Measurements from ENCODE around the gene NFIB. TPM values are rescaled to one million over a fixed set of nuclear protein-coding genes. Genes with fewer than 3 reads are reported as not detected.

Gene NFIB
- total RNA-seq, 4 donors from 2014 or later: 61.0 to 68.3 (median 65.4) TPM

GRCh38 chr9:14346231-14346791 lies 32.4 kb upstream of the NFIB start:
- H3K4me3 ChIP-seq: peak overlapping the region in 1 of 2 donors; percentile 60
- TF ChIP-seq EP300 (IDR thresholded peaks at IDR 0.05) (no peak), POLR2AphosphoS5 (IDR thresholded peaks at IDR 0.05) (no peak), POLR2A (IDR thresholded peaks at IDR 0.05) (no peak)
- WGBS, 2 donors (ENCODE audit: low coverage in 1 of 2): 26 to 27% methylated on average over 6 to 7 of the region's 35 CpGs
- no peak for ATAC-seq
- H3K27ac ChIP-seq: peak overlapping the region in 3 of 4 donors; percentile 37 to 81 (median 78)
- peaks cover 0 to 89% (median 10%) of the 10 kb centered on the region in 3 donors for H3K4me1 ChIP-seq
- no peaks in the 10 kb centered on the region for H3K9me3 ChIP-seq
- H3K27me3 ChIP-seq: peaks cover 78% of the 10 kb centered on the region
- H3K36me3 ChIP-seq: no peaks in the 10 kb centered on the region

- 73 to 76% methylated on average over 10 to 20 of the region's 45 CpGs for WGBS, 2 donors (ENCODE audit: low coverage in 1 of 2)
- Histone ChIP-seq H3K36me3 (no peaks in the 10 kb centered on the region), H3K4me3 (peak overlapping the region in 1 of 2 donors; percentile 60), H3K27ac (peak overlapping the region in 3 of 4 donors; percentile 37 to 81 (median 78)), H3K27me3 (peaks cover 78% of the 10 kb centered on the region), H3K4me1 (peaks cover 0 to 91% (median 10%) of the 10 kb centered on the region in 3 donors), H3K9me3 (no peaks in the 10 kb centered on the region)
- ATAC-seq: no peak
- TF ChIP-seq POLR2A (IDR thresholded peaks at IDR 0.05) (no peak), CTCF (IDR thresholded peaks at IDR 0.05) (no peak), POLR2AphosphoS5 (IDR thresholded peaks at IDR 0.05) (no peak), EP300 (IDR thresholded peaks at IDR 0.05) (no peak)
These were observed 31.7 kb upstream of the NFIB start for GRCh38 chr9:14345354-14346230.

- no peak overlapping the region for H3K4me3 ChIP-seq
- 79 to 84% methylated on average over 7 to 9 of the region's 9 CpGs for WGBS, 2 donors (ENCODE audit: low coverage in 1 of 2)
- H3K36me3 ChIP-seq: no peaks in the 10 kb centered on the region
- H3K27ac ChIP-seq: peak overlapping the region in 3 of 4 donors; percentile 57 to 72 (median 58)
- peaks cover 0 to 87% (median 10%) of the 10 kb centered on the region in 3 donors for H3K4me1 ChIP-seq
- no peaks in the 10 kb centered on the region for H3K9me3 ChIP-seq
- peaks cover 74% of the 10 kb centered on the region for H3K27me3 ChIP-seq
- no peak for ATAC-seq
- no peak for TF ChIP-seq POLR2A (IDR thresholded peaks at IDR 0.05)
- no peak for TF ChIP-seq CTCF (IDR thresholded peaks at IDR 0.05)
- no peak for TF ChIP-seq POLR2AphosphoS5 (IDR thresholded peaks at IDR 0.05)
- TF ChIP-seq EP300 (IDR thresholded peaks at IDR 0.05): no peak
These were observed 31.0 kb upstream of the NFIB start for GRCh38 chr9:14344941-14345353.

GRCh38 chr9:14344053-14344524 lies 30.1 kb upstream of the NFIB start:
- Histone ChIP-seq H3K36me3 (no peaks in the 10 kb centered on the region), H3K9me3 (no peaks in the 10 kb centered on the region), H3K27me3 (peaks cover 65% of the 10 kb centered on the region), H3K4me1 (peaks cover 0 to 78% (median 10%) of the 10 kb centered on the region in 3 donors), H3K27ac (peak overlapping the region; percentile 13 to 72 (median 58)), H3K4me3 (peak overlapping the region; percentile 20 to 35)
- no peak for TF ChIP-seq CTCF (IDR thresholded peaks at IDR 0.05)
- no peak for TF ChIP-seq POLR2A (IDR thresholded peaks at IDR 0.05)
- no peak for TF ChIP-seq EP300 (IDR thresholded peaks at IDR 0.05)
- TF ChIP-seq POLR2AphosphoS5 (IDR thresholded peaks at IDR 0.05): no peak
- no peak for ATAC-seq
- WGBS, 2 donors (ENCODE audit: low coverage in 1 of 2): 41 to 57% methylated on average over 6 of the region's 6 CpGs

- H3K4me1 ChIP-seq: peaks cover 0 to 72% (median 6%) of the 10 kb centered on the region in 3 donors
- H3K27ac ChIP-seq: peak overlapping the region; percentile 13 to 72 (median 58)
- H3K9me3 ChIP-seq: no peaks in the 10 kb centered on the region
These were observed 29.5 kb upstream of the NFIB start for GRCh38 chr9:14343261-14344031.

More at GRCh38 chr9:14343261-14344031, 29.5 kb upstream of the NFIB start:
- Histone ChIP-seq H3K4me3 (peak overlapping the region; percentile 20 to 35), H3K36me3 (no peaks in the 10 kb centered on the region), H3K27me3 (peaks cover 59% of the 10 kb centered on the region)
- 7 to 21% methylated on average over 2 to 3 of the region's 5 CpGs for WGBS, 2 donors (ENCODE audit: low coverage in 1 of 2)
- no peak for ATAC-seq
- TF ChIP-seq EP300 (IDR thresholded peaks at IDR 0.05) (no peak), POLR2A (IDR thresholded peaks at IDR 0.05) (no peak), CTCF (IDR thresholded peaks at IDR 0.05) (no peak), POLR2AphosphoS5 (IDR thresholded peaks at IDR 0.05) (no peak)

Measured in gastroesophageal sphincter (tissue), 4 donors.